ENCODE data around the gene SORL1. TPM values are rescaled to one million over a fixed set of nuclear protein-coding genes. Genes with fewer than 3 reads are reported as not detected.

The SORL1 gene
- polyA plus RNA-seq, 1 donor from 2014 or later: 6.5 TPM

DNA sequence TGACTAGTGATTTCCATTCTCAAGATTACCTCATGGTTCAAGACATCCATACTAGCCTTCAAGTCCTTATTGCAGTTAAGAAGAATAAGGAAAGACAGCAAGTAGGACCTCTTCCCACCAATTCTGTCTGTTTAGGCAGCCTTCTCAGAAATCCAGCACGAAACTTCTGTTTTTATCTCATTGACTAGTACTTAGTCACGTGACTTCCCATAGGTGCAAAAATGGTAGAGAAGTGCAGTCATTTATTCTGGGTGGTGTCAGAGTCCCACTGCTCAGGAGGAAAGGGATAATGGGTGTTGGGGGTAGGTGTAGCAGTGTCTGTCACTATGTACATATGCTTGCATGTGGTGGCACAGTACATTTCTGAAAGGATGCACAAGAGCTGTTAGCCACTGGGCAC, 58.3 kb downstream of the SORL1 start:
- Histone ChIP-seq H4K20me1 (ENCODE audit: insufficient read depth) (no peaks in the 10 kb centered on the region), H3K27ac (ENCODE audit: low read length) (no peak overlapping the region), H2AFZ (ENCODE audit: low read depth, low read length) (no peak overlapping the region), H3K36me3 (ENCODE audit: insufficient read depth, low read length) (no peaks in the 10 kb centered on the region), H3K4me3 (ENCODE audit: low read length) (no peak overlapping the region), H3F3A (ENCODE audit: insufficient read depth, low read length, poor library complexity, severe bottlenecking) (no peaks in the 10 kb centered on the region), H3K9ac (ENCODE audit: low read length) (no peak overlapping the region), H3K4me2 (ENCODE audit: low read length) (no peak overlapping the region), H3K9me3 (ENCODE audit: low read length) (peaks cover 4% of the 10 kb centered on the region), H3K27me3 (ENCODE audit: insufficient read depth, low read depth, low read length) (no peaks in the 10 kb centered on the region), H3K9me2 (ENCODE audit: insufficient read depth, low read length) (no peaks in the 10 kb centered on the region), H3K79me2 (replicated peaks; ENCODE audit: insufficient read depth, low read length) (no peaks in the 10 kb centered on the region)
- TF ChIP-seq RAD21 (conservative IDR thresholded peaks at IDR 0.05) (no peak), EP300 (conservative IDR thresholded peaks at IDR 0.05; ENCODE audit: poor library complexity, severe bottlenecking) (no peak), MXI1 (conservative IDR thresholded peaks at IDR 0.05; ENCODE audit: poor library complexity, severe bottlenecking) (no peak), SMC3 (conservative IDR thresholded peaks at IDR 0.05; ENCODE audit: poor library complexity) (no peak), TAF1 (IDR thresholded peaks at IDR 0.05; ENCODE audit: low read depth) (no peak), EZH2 (IDR thresholded peaks at IDR 0.05; ENCODE audit: borderline replicate concordance, insufficient read depth, low read length, poor library complexity, severe bottlenecking) (no peak), POLR2AphosphoS5 (IDR thresholded peaks at IDR 0.05) (no peak)
- TF ChIP-seq, protein P1, sequence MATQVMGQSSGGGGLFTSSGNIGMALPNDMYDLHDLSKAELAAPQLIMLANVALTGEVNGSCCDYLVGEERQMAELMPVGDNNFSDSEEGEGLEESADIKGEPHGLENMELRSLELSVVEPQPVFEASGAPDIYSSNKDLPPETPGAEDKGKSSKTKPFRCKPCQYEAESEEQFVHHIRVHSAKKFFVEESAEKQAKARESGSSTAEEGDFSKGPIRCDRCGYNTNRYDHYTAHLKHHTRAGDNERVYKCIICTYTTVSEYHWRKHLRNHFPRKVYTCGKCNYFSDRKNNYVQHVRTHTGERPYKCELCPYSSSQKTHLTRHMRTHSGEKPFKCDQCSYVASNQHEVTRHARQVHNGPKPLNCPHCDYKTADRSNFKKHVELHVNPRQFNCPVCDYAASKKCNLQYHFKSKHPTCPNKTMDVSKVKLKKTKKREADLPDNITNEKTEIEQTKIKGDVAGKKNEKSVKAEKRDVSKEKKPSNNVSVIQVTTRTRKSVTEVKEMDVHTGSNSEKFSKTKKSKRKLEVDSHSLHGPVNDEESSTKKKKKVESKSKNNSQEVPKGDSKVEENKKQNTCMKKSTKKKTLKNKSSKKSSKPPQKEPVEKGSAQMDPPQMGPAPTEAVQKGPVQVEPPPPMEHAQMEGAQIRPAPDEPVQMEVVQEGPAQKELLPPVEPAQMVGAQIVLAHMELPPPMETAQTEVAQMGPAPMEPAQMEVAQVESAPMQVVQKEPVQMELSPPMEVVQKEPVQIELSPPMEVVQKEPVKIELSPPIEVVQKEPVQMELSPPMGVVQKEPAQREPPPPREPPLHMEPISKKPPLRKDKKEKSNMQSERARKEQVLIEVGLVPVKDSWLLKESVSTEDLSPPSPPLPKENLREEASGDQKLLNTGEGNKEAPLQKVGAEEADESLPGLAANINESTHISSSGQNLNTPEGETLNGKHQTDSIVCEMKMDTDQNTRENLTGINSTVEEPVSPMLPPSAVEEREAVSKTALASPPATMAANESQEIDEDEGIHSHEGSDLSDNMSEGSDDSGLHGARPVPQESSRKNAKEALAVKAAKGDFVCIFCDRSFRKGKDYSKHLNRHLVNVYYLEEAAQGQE (IDR thresholded peaks at IDR 0.05; ENCODE audit: borderline replicate concordance): no peak
- TF ChIP-seq, protein P2, sequence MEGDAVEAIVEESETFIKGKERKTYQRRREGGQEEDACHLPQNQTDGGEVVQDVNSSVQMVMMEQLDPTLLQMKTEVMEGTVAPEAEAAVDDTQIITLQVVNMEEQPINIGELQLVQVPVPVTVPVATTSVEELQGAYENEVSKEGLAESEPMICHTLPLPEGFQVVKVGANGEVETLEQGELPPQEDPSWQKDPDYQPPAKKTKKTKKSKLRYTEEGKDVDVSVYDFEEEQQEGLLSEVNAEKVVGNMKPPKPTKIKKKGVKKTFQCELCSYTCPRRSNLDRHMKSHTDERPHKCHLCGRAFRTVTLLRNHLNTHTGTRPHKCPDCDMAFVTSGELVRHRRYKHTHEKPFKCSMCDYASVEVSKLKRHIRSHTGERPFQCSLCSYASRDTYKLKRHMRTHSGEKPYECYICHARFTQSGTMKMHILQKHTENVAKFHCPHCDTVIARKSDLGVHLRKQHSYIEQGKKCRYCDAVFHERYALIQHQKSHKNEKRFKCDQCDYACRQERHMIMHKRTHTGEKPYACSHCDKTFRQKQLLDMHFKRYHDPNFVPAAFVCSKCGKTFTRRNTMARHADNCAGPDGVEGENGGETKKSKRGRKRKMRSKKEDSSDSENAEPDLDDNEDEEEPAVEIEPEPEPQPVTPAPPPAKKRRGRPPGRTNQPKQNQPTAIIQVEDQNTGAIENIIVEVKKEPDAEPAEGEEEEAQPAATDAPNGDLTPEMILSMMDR (IDR thresholded peaks at IDR 0.05; ENCODE audit: poor library complexity, severe bottlenecking): no peak

GRCh38 chr11:121512468-121513465, 60.7 kb downstream of the SORL1 start:
- Histone ChIP-seq H3K9ac (ENCODE audit: low read length) (no peak overlapping the region), H3K27me3 (ENCODE audit: insufficient read depth, low read depth, low read length) (no peaks in the 10 kb centered on the region), H3F3A (ENCODE audit: insufficient read depth, low read length, poor library complexity, severe bottlenecking) (no peaks in the 10 kb centered on the region), H3K9me2 (ENCODE audit: insufficient read depth, low read length) (no peaks in the 10 kb centered on the region), H3K4me3 (ENCODE audit: low read length) (no peak overlapping the region), H3K79me2 (replicated peaks; ENCODE audit: insufficient read depth, low read length) (no peaks in the 10 kb centered on the region), H3K9me3 (ENCODE audit: low read length) (no peaks in the 10 kb centered on the region), H3K4me2 (ENCODE audit: low read length) (no peak overlapping the region), H3K27ac (ENCODE audit: low read length) (no peak overlapping the region), H3K36me3 (ENCODE audit: insufficient read depth, low read length) (no peaks in the 10 kb centered on the region), H2AFZ (ENCODE audit: low read depth, low read length) (no peak overlapping the region), H4K20me1 (ENCODE audit: insufficient read depth) (no peaks in the 10 kb centered on the region)
- TF ChIP-seq EP300 (conservative IDR thresholded peaks at IDR 0.05; ENCODE audit: poor library complexity, severe bottlenecking) (no peak), EZH2 (IDR thresholded peaks at IDR 0.05; ENCODE audit: borderline replicate concordance, insufficient read depth, low read length, poor library complexity, severe bottlenecking) (no peak), POLR2AphosphoS5 (IDR thresholded peaks at IDR 0.05) (no peak)

Measured in neural cell (in vitro differentiated cells).